COLO668 (cell line): ENCODE measurements around the gene PNMA8C.
"Not testable (repeated sequence)": the region's sequence is repeated elsewhere in the genome, so short reads cannot be mapped to it uniquely, and the experiment has no call there.

ENCODE experiments used
- DNase-seq: peaks from one replicate; lab custom pipeline; 2025; ENCODE audit not compliant: unreplicated experiment; lab: John Stamatoyannopoulos, UW

The PNMA8C gene

DNA sequence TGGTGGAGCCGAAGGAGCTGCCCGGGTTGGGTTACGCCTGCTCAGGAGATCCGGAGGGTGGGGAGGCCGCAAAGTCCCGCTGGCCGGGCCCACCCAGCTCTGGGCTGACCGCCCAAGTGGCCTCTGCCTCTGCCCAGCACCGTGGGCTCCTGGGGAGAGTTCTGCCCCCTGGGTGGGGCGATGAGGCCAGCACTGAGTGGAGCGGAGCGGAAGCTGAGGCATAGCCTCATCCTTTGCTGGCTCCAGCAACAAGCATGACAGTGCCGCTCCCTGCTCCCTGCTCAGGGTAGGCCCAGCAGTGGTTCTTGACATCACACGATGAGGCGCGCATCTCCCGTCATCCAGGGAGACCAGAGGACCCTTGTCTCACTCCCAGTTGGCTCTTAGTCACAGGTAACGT is 37.9 kb downstream of the PNMA8C start:
- no peak for DNase-seq

DNA sequence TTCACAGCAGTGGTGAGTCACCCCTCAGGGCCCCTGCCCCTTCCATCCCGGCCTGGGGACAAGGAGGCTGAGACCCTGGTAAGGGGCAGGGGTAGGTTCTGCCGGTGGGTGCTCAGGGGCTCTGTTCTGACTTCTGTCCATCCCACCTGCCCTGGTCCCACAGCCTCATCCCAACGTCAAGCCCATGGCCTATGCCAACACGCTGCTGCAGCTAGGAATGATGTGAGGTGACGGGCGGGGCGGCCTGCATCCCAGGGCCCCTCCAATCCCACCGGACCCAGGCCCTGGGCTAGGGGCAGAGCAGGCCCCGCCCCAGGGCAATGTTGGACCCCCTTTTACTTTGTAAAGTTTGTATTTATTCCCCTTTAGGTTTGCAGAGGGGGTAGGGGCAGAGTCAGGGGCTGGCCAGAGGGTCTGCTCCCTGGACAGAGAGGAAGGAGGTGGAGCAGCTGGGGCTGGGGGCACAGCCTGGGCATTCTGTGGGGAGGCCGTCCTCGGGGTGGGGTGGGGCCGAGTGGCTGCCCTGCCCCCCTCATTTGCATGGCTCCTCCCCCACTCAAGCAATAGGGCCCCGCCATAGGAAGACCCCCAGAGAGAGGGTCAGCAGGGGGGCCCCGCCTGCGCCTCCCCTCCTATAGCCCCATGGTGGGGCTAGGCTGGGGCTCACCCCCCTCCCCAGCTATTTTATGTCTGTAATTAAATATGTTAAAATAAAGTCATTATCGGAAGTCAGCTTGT is 38.4 kb downstream of the PNMA8C start:
- no peak for DNase-seq

- DNase-seq = no peak
Measured at GRCh38 chr19:46388311-46389095, 40.2 kb downstream of the PNMA8C start.

GRCh38 chr19:46387713-46388130 is 41.0 kb downstream of the PNMA8C start:
- no peak for DNase-seq

DNA sequence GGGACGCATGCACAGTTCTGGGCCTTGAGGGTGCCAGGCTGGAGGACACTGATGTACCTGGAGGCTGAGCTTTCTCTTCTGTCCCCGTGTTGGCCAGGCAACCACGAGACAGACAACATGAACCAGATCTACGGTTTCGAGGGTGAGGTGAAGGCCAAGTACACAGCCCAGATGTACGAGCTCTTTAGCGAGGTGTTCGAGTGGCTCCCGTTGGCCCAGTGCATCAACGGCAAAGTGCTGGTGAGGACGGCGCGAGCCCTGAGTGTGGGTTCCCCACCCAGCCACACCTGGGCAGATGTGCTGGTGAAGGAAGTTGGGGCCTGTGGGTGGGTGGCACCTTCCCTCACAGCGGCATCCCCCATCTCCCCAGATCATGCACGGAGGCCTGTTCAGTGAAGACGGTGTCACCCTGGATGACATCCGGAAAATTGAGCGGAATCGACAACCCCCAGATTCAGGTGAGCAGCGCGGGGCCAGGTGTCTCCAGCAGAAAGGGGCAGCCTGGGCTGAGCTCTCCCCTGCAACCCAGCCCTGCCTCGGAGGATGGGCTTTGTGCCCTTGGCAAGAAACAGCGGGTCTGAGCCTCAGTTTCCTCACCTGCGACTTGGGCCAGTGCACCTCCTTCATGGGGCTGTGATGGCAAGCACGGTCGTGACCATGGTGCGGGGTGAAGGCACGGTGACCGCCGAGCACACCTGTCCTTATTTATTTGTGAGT is 41.6 kb downstream of the PNMA8C start:
- no peak for DNase-seq

DNA sequence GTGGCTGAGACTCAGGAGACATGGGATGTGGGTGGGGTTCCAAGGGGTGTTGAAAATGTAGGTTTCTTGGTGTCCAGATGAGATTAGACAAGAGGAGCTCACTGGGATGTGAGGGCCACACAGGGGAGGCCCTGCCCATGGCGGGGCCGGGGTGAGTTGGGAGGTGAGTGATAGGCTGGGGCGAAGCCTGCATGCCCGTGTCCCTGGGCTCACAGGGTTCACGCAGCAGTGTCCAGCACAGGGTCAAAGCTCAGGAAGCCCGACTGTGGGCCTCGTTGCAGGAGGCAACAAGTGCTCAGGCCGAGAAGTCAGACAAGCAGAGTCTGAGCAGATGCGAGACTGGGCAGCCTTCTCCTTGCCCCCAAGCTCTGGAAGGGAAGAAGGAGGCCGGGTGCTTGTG is 42.6 kb downstream of the PNMA8C start:
- DNase-seq = no peak

- no peak for DNase-seq
Measured at GRCh38 chr19:46385636-46386035, 43.1 kb downstream of the PNMA8C start.

- DNase-seq = no peak
Measured at GRCh38 chr19:46384396-46384795, 44.3 kb downstream of the PNMA8C start.

GRCh38 chr19:46383846-46384245 is 44.9 kb downstream of the PNMA8C start:
- DNase-seq = no peak

DNA sequence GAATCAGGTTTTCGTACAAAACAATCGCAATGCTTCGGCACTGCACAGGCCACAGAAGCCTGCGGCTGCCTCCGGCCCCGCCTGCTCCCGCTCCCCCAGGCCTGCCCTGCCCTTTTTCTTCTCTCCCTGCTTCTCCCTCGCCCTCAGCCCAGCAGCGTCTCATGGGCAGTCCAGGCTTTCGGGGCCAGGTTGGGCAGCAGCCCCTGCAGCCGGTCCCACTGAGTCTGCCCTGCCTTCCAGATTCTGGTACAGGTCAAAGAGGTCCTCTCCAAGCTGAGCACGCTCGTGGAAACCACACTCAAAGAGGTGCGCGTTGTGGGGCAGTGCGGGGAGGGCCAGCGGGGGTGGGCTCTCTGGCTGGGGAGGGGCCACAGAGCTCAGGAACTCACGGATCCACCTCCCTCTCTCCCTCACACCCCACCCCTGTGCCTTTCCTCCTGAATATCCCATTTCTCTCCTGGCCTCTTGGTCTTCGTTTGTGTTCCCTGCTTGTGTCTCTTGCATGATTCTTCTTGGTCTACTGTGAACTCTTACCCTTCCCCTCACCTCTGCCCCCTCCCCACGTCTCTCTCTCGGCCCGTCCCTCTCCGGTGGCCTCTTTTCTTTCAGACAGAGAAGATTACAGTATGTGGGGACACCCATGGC is 45.4 kb downstream of the PNMA8C start:
- DNase-seq = no peak

DNA sequence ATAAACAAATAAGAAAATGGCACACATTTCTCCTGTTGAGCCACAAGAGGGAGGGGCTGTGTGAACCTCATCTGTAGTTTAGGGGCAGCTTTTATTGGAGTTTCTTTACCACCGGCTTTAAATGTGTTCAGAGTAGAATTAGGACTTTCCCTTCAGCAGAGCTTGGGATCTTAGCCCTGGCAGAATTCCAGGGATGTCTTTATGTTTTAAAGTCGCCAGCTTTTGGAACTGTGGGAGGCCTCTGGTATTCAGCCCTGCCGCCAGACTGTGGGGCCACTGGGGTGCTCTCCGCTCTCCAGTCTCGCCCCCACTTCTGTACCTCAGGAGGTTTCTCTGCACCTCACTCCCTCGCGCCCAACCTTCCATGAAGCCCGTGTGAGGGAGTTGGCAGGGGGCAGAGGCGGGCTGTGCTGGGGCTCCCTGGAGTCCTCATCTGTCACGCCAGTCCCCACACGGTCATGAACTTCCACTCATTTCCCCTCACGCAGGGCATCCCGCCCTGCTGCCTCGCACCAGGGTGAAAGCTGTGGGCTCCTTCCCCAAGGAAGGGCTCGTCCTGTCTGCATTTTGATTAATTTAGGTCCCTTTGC is 46.9 kb downstream of the PNMA8C start:
- no peak for DNase-seq

DNA sequence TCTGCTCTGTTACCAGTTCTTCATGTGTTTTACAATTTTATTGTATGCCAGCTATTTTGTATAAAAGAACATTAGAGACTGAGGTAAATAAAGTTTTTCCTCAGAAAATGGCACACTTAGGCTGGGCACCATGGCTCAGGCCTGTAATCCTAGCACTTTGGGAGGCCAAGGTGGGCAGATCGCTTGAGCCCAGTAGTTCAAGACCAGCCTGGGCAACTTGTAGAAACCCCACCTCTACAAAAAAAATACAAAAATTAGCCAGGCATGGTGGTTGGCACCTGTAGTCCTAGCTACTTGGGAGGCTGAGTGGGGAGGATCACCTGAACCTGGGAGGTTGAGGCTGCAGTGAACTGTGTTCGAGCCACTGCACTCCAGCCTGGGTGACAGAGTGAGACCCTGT is 47.4 kb downstream of the PNMA8C start:
- DNase-seq = no peak

DNA sequence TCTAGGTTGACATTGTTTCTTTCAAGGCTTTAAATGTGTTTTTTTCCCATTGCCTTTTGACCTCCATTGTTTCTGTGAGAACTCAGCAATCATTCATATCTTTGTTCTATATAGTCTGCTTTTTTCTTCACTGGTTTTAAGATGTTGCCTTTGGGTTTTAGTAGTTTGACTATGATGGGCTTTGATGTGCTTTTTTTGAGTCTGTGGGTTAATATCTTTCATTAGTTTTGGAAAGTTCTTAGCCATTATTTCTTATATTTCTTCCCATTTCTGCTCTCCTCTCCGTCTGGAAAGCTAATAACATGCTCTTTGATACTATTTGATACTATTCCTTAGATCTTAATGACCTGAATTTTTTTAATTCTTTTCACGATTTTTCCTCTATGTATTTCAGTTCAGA is 48.0 kb downstream of the PNMA8C start:
- no peak for DNase-seq

GRCh38 chr19:46378268-46378667 is 50.5 kb downstream of the PNMA8C start:
- no peak for DNase-seq

- no peak for DNase-seq
Measured at GRCh38 chr19:46376241-46377153, 52.2 kb downstream of the PNMA8C start.

- DNase-seq = not testable (repeated sequence)
Measured at GRCh38 chr19:46375476-46376067, 53.2 kb downstream of the PNMA8C start.
